Neuronal stem cell (in vitro differentiated cells): Measurements from ENCODE around the gene TP63.

ENCODE experiments used
- DNase-seq: peaks from one replicate; pipeline ENCODE4 v3.0.0-alpha.2; 2013; ENCODE audit warnings: low spot score
- H2AFZ ChIP-seq: one replicate; pipeline ENCODE4 v1.6.1; 2013; ENCODE audit warnings: mild to moderate bottlenecking, low read length, inconsistent platforms
- H2AK5ac ChIP-seq: 2 replicates; pipeline ENCODE4 v1.6.1; 2013; ENCODE audit warnings: low read depth, mild to moderate bottlenecking, inconsistent platforms, low read length, moderate library complexity, mixed read lengths
- H2BK120ac ChIP-seq: 2 replicates; pipeline ENCODE4 v1.6.1; 2013; ENCODE audit warnings: low read depth, mild to moderate bottlenecking, inconsistent platforms, low read length, moderate library complexity, mixed read lengths
- H2BK12ac ChIP-seq: one replicate; pipeline ENCODE4 v1.6.1; 2013; ENCODE audit warnings: low read length, inconsistent platforms
- H2BK15ac ChIP-seq: 2 replicates; pipeline ENCODE4 v1.6.1; 2013; ENCODE audit warnings: mild to moderate bottlenecking, low read length, inconsistent platforms, mixed read lengths
- H2BK5ac ChIP-seq: one replicate; pipeline ENCODE4 v1.6.1; 2013; ENCODE audit warnings: inconsistent platforms, mild to moderate bottlenecking, low read length, moderate library complexity
- H3K14ac ChIP-seq: one replicate; pipeline ENCODE4 v1.6.1; 2013; ENCODE audit warnings: low read length, inconsistent platforms
- H3K18ac ChIP-seq: 2 replicates; pipeline ENCODE4 v1.6.1; 2013; ENCODE audit warnings: low read length, inconsistent platforms
- H3K23ac ChIP-seq: 2 replicates; pipeline ENCODE4 v1.6.1; 2013; ENCODE audit warnings: low read depth, mild to moderate bottlenecking, mixed read lengths, low read length, inconsistent platforms; ENCODE audit not compliant: poor library complexity
- H3K27ac ChIP-seq: replicated peaks from 3 replicates; pipeline ENCODE4 v1.5.1; 2013; ENCODE audit warnings: low read length, inconsistent platforms
- H3K27me3 ChIP-seq, 3 experiments: 2 replicates each; pipeline ENCODE4 v1.6.1; 2013; ENCODE audit warnings: low read length in 3 of 3, mild to moderate bottlenecking in 2 of 3, inconsistent platforms in 1 of 3, low read depth in 1 of 3, mixed read lengths in 1 of 3, moderate library complexity in 1 of 3; ENCODE audit not compliant: control insufficient read depth in 3 of 3, insufficient read depth in 3 of 3
- H3K36me3 ChIP-seq, 2 donors: replicated peaks in 1 of 2; 2 replicates each; pipeline ENCODE4 v1.6.1; 2013; ENCODE audit warnings: low read length in 2 of 2; ENCODE audit not compliant: control insufficient read depth in 2 of 2, insufficient read depth in 2 of 2
- H3K4ac ChIP-seq: 2 replicates; pipeline ENCODE4 v1.6.1; 2013; ENCODE audit warnings: inconsistent platforms, mild to moderate bottlenecking, low read length, moderate library complexity
- H3K4me1 ChIP-seq, 2 donors: 1 replicate in 1 of 2; 2 replicates in 1 of 2; pipeline ENCODE4 v1.6.1; 2013; ENCODE audit warnings: low read length in 2 of 2, low read depth in 1 of 2; ENCODE audit not compliant: control insufficient read depth in 2 of 2, insufficient read depth in 1 of 2
- H3K4me2 ChIP-seq: one replicate; pipeline ENCODE4 v1.6.1; 2013; ENCODE audit warnings: mild to moderate bottlenecking, low read length, inconsistent platforms; ENCODE audit not compliant: insufficient read depth, poor library complexity, severe bottlenecking
- H3K4me3 ChIP-seq, 2 donors: 2 replicates each; pipeline ENCODE4 v1.5.1; 2013; ENCODE audit warnings: low read length in 2 of 2, mild to moderate bottlenecking in 2 of 2, inconsistent platforms in 1 of 2, moderate library complexity in 1 of 2
- H3K79me1 ChIP-seq: one replicate; pipeline ENCODE4 v1.6.1; 2013; ENCODE audit warnings: low read depth, mild to moderate bottlenecking, inconsistent platforms, low read length, moderate library complexity
- H3K9ac ChIP-seq: one replicate; pipeline ENCODE4 v1.6.1; 2013; ENCODE audit warnings: mild to moderate bottlenecking, low read depth, low read length, inconsistent platforms; ENCODE audit not compliant: poor library complexity
- H3K9me3 ChIP-seq, 2 donors: replicated peaks in 1 of 2; 2 replicates each; pipeline versions ENCODE3 to v1.6.1; 2013; ENCODE audit warnings: low read length in 2 of 2, mild to moderate bottlenecking in 2 of 2, inconsistent platforms in 1 of 2, low read depth in 1 of 2, mixed read lengths in 1 of 2, moderate library complexity in 1 of 2; ENCODE audit not compliant: control insufficient read depth in 2 of 2, insufficient read depth in 1 of 2
- H4K8ac ChIP-seq: one replicate; pipeline ENCODE4 v1.6.1; 2013; ENCODE audit warnings: low read depth, mild to moderate bottlenecking, inconsistent platforms, low read length, moderate library complexity
- H4K91ac ChIP-seq: one replicate; pipeline ENCODE4 v1.6.1; 2013; ENCODE audit warnings: low read length, low read depth, mild to moderate bottlenecking, inconsistent platforms; ENCODE audit not compliant: poor library complexity
- WGBS, 2 donors: extraction: QIAGEN DNeasy Blood & Tissue Kit; methylation state at CpG; one replicate each; pipeline ENCODE4 v1.1.7; 2013; ENCODE audit warnings: missing lambda C conversion rate in 2 of 2, mixed read lengths in 1 of 2; ENCODE audit not compliant: insufficient read length in 2 of 2, insufficient replicate concordance in 1 of 2; ENCODE audit errors: extremely low coverage in 2 of 2; 5-methylcytosine and 5-hydroxymethylcytosine counted together

TP63 gene

GRCh38 chr3:189890496-189890895, 259.3 kb downstream of the TP63 start:
- Histone ChIP-seq H3K4me1 (peaks cover 0 to 2% of the 10 kb centered on the region in 2 donors), H2BK12ac (no peak overlapping the region)
- no peak for DNase-seq

GRCh38 chr3:189896533-189896932, 265.3 kb downstream of the TP63 start:
- no peak overlapping the region for H4K91ac ChIP-seq
- H3K4me1 ChIP-seq, result peaks cover 0 to 2% of the 10 kb centered on the region in 2 donors
- no peak overlapping the region for H2BK15ac ChIP-seq
- DNase-seq, result no peak
- H3K18ac ChIP-seq, result no peak overlapping the region
- H3K4ac ChIP-seq, result no peak overlapping the region
- H2AFZ ChIP-seq, result no peak overlapping the region
- no peaks in the 10 kb centered on the region for H3K9me3 ChIP-seq
- no peak overlapping the region for H3K14ac ChIP-seq
- H3K36me3 ChIP-seq, result no peaks in the 10 kb centered on the region
- H3K79me1 ChIP-seq, result no peaks in the 10 kb centered on the region
- H2BK5ac ChIP-seq, result no peak overlapping the region
- WGBS, 2 donors, result no CpG with 5 or more reads among the region's 3 CpGs
- H3K27me3 ChIP-seq, result no peaks in the 10 kb centered on the region
- no peak overlapping the region for H3K4me3 ChIP-seq
- H2AK5ac ChIP-seq, result no peak overlapping the region
- no peak overlapping the region for H3K4me2 ChIP-seq
- H2BK12ac ChIP-seq, result no peak overlapping the region
- no peak overlapping the region for H4K8ac ChIP-seq
- H3K27ac ChIP-seq, result no peak overlapping the region
- H3K23ac ChIP-seq, result no peak overlapping the region
- H2BK120ac ChIP-seq, result no peak overlapping the region
- no peak overlapping the region for H3K9ac ChIP-seq

More at GRCh38 chr3:189890496-189890895, 259.3 kb downstream of the TP63 start:
- Histone ChIP-seq H3K18ac (no peak overlapping the region), H3K9ac (no peak overlapping the region), H3K9me3 (no peaks in the 10 kb centered on the region), H2AFZ (no peak overlapping the region), H3K36me3 (no peaks in the 10 kb centered on the region), H4K8ac (no peak overlapping the region), H2AK5ac (no peak overlapping the region), H3K27me3 (peaks cover 0 to 3% (median 0%) of the 10 kb centered on the region in 3 experiments), H2BK15ac (no peak overlapping the region), H4K91ac (no peak overlapping the region), H3K4me2 (no peak overlapping the region), H3K23ac (no peak overlapping the region), H3K4ac (no peak overlapping the region), H3K79me1 (no peaks in the 10 kb centered on the region), H2BK120ac (no peak overlapping the region), H3K14ac (no peak overlapping the region), H3K4me3 (no peak overlapping the region), H3K27ac (no peak overlapping the region), H2BK5ac (no peak overlapping the region)
- WGBS, 2 donors, result no CpG with 5 or more reads among the region's 4 CpGs

DNA sequence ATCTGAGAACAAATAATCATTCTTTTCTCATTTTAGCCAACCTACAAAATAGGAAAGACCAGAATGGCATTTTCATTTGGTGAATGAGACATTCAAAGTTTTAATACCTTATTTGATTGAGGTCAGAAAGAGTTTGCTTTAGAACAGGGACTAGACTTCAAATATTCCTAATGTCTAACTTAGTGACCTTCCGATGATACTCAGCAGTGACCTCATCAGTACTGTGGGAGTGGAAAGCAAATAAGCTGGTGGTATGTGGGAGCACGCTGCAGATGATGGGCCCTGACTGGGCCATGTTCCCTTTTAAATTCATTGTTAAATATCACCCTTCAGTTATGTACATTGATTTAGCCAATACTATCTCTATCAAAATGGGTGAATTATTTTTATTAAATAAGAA, 266.2 kb downstream of the TP63 start:
- no peak overlapping the region for H4K91ac ChIP-seq
- no peak for DNase-seq

GRCh38 chr3:189898559-189899153, 267.5 kb downstream of the TP63 start:
- H4K8ac ChIP-seq, result no peak overlapping the region
- no peak overlapping the region for H2AFZ ChIP-seq
- H2BK120ac ChIP-seq, result no peak overlapping the region
- no peaks in the 10 kb centered on the region for H3K27me3 ChIP-seq
- no peak overlapping the region for H3K4me2 ChIP-seq
- no peaks in the 10 kb centered on the region for H3K9me3 ChIP-seq
- peaks cover 0 to 2% of the 10 kb centered on the region in 2 donors for H3K4me1 ChIP-seq
- H3K4ac ChIP-seq, result no peak overlapping the region
- H2BK15ac ChIP-seq, result no peak overlapping the region
- H3K14ac ChIP-seq, result no peak overlapping the region
- no peaks in the 10 kb centered on the region for H3K79me1 ChIP-seq
- no peaks in the 10 kb centered on the region for H3K36me3 ChIP-seq
- no peak overlapping the region for H4K91ac ChIP-seq
- no peak for DNase-seq
- no peak overlapping the region for H2AK5ac ChIP-seq
- no CpG with 5 or more reads among the region's 1 CpG for WGBS, 2 donors
- no peak overlapping the region for H3K23ac ChIP-seq
- H3K27ac ChIP-seq, result no peak overlapping the region
- H3K18ac ChIP-seq, result no peak overlapping the region
- H3K4me3 ChIP-seq, result no peak overlapping the region
- H3K9ac ChIP-seq, result no peak overlapping the region
- H2BK5ac ChIP-seq, result no peak overlapping the region
- H2BK12ac ChIP-seq, result no peak overlapping the region

More for the DNA sequence above, 266.2 kb downstream of the TP63 start:
- no peak overlapping the region for H3K4me3 ChIP-seq
- no peak overlapping the region for H2BK15ac ChIP-seq
- H3K27me3 ChIP-seq, result no peaks in the 10 kb centered on the region
- H3K4me2 ChIP-seq, result no peak overlapping the region
- no peak overlapping the region for H3K27ac ChIP-seq
- H2BK120ac ChIP-seq, result no peak overlapping the region
- no peak overlapping the region for H2AFZ ChIP-seq
- no peak overlapping the region for H3K23ac ChIP-seq
- H3K9me3 ChIP-seq, result no peaks in the 10 kb centered on the region
- no peaks in the 10 kb centered on the region for H3K36me3 ChIP-seq
- H3K18ac ChIP-seq, result no peak overlapping the region
- H3K4ac ChIP-seq, result no peak overlapping the region
- no peak overlapping the region for H2AK5ac ChIP-seq
- no peak overlapping the region for H2BK5ac ChIP-seq
- H4K8ac ChIP-seq, result no peak overlapping the region
- no CpG with 5 or more reads among the region's 2 CpGs for WGBS, 2 donors
- no peaks in the 10 kb centered on the region for H3K79me1 ChIP-seq
- H3K9ac ChIP-seq, result no peak overlapping the region
- no peak overlapping the region for H2BK12ac ChIP-seq
- no peak overlapping the region for H3K14ac ChIP-seq
- peaks cover 0 to 2% of the 10 kb centered on the region in 2 donors for H3K4me1 ChIP-seq
